Osteoblast (primary cell): Measurements from ENCODE around the gene FRMD4B. TPM values are rescaled to one million over a fixed set of nuclear protein-coding genes. Genes with fewer than 3 reads are reported as not detected.
"Not testable (repeated sequence)": the region's sequence is repeated elsewhere in the genome, so short reads cannot be mapped to it uniquely, and the experiment has no call there.

Experiments
- DNase-seq: peaks from one replicate; pipeline ENCODE4 v3.0.0; 2011; ENCODE audit warnings: low spot score, mixed read lengths; ENCODE audit not compliant: insufficient read length; ENCODE audit errors: missing footprints
- H2AFZ ChIP-seq: 2 replicates; pipeline ENCODE4 v1.6.0; 2011; ENCODE audit warnings: mild to moderate bottlenecking, low read length
- H3K27ac ChIP-seq: 2 replicates; pipeline ENCODE4 v1.5.1; 2011; ENCODE audit warnings: mild to moderate bottlenecking, low read depth, low read length, moderate library complexity
- H3K27me3 ChIP-seq: 2 replicates; pipeline ENCODE4 v1.6.0; 2012; ENCODE audit warnings: mild to moderate bottlenecking, control low read depth, inconsistent platforms, low read length, moderate library complexity; ENCODE audit not compliant: insufficient read depth
- H3K36me3 ChIP-seq: 2 replicates; pipeline ENCODE4 v1.5.1; 2011; ENCODE audit warnings: mild to moderate bottlenecking, low read length, control low read depth, moderate library complexity; ENCODE audit not compliant: insufficient read depth
- H3K4me1 ChIP-seq: 2 replicates; pipeline ENCODE4 v1.5.1; 2011; ENCODE audit warnings: mild to moderate bottlenecking, low read length, control low read depth, moderate library complexity; ENCODE audit not compliant: insufficient read depth
- H3K4me2 ChIP-seq: 2 replicates; pipeline ENCODE4 v1.6.0; 2011; ENCODE audit warnings: mild to moderate bottlenecking, low read length; ENCODE audit not compliant: insufficient read depth
- H3K4me3 ChIP-seq: fragments of 200-600 bp; sonication (generic); 3 replicates; pipeline ENCODE4 v1.5.1; 2012; ENCODE audit warnings: mild to moderate bottlenecking, low read length, inconsistent platforms; ENCODE audit not compliant: insufficient read depth
- H3K79me2 ChIP-seq: 2 replicates; pipeline ENCODE4 v1.6.0; 2012; ENCODE audit warnings: mild to moderate bottlenecking, low read length, control low read depth, inconsistent platforms; ENCODE audit not compliant: insufficient read depth
- H3K9me3 ChIP-seq: 2 replicates; pipeline ENCODE4 v1.5.1; 2011; ENCODE audit warnings: low read depth, low read length, control low read depth
- H4K20me1 ChIP-seq: 2 replicates; pipeline ENCODE4 v1.6.0; 2012; ENCODE audit warnings: mild to moderate bottlenecking, low read length, control low read depth; ENCODE audit not compliant: insufficient read depth
- CTCF ChIP-seq: IDR thresholded peaks from 2 replicates; pipeline ENCODE4 v1.5.1; 2011; ENCODE audit warnings: mild to moderate bottlenecking, low read depth, low read length, moderate library complexity; ENCODE audit errors: extremely low read depth
- total RNA-seq: library from RNA; depleted of rRNA; stranded (reverse); fragments of >200 nt; gene quantifications from 2 replicates; pipeline ENCODE4 v1.2.3, GENCODE V29; 2012

FRMD4B gene
- total RNA-seq, 1 donor = 0.72 TPM

- no peak for TF ChIP-seq CTCF
- H3K4me3 ChIP-seq = no peak overlapping the region
- no peak for DNase-seq
Measured at GRCh38 chr3:69283913-69284611, 101.8 kb downstream of the FRMD4B start.

GRCh38 chr3:69283496-69283895, 102.4 kb downstream of the FRMD4B start:
- no peak overlapping the region for H2AFZ ChIP-seq
- H3K27ac ChIP-seq = no peak overlapping the region
- H3K4me1 ChIP-seq = no peaks in the 10 kb centered on the region
- H3K27me3 ChIP-seq = peaks cover 2% of the 10 kb centered on the region
- no peak for TF ChIP-seq CTCF
- H4K20me1 ChIP-seq = no peaks in the 10 kb centered on the region
- H3K79me2 ChIP-seq = no peaks in the 10 kb centered on the region
- no peaks in the 10 kb centered on the region for H3K36me3 ChIP-seq
- no peak for DNase-seq
- H3K9me3 ChIP-seq = no peaks in the 10 kb centered on the region
- no peak overlapping the region for H3K4me3 ChIP-seq
- no peak overlapping the region for H3K4me2 ChIP-seq

More at GRCh38 chr3:69283913-69284611, 101.8 kb downstream of the FRMD4B start:
- no peaks in the 10 kb centered on the region for H3K79me2 ChIP-seq
- no peak overlapping the region for H3K27ac ChIP-seq
- no peaks in the 10 kb centered on the region for H3K9me3 ChIP-seq
- H2AFZ ChIP-seq = no peak overlapping the region
- H3K4me2 ChIP-seq = no peak overlapping the region
- no peaks in the 10 kb centered on the region for H3K4me1 ChIP-seq
- no peaks in the 10 kb centered on the region for H3K36me3 ChIP-seq
- no peaks in the 10 kb centered on the region for H4K20me1 ChIP-seq
- H3K27me3 ChIP-seq = peaks cover 2% of the 10 kb centered on the region

- no peaks in the 10 kb centered on the region for H3K36me3 ChIP-seq
- no peak overlapping the region for H3K4me2 ChIP-seq
- H3K9me3 ChIP-seq = no peaks in the 10 kb centered on the region
Measured at GRCh38 chr3:69282181-69282580, 103.7 kb downstream of the FRMD4B start.

GRCh38 chr3:69277403-69277802, 108.5 kb downstream of the FRMD4B start:
- H4K20me1 ChIP-seq, DNase-seq, H3K27me3 ChIP-seq, H3K4me3 ChIP-seq, H3K9me3 ChIP-seq, H2AFZ ChIP-seq, H3K79me2 ChIP-seq, H3K36me3 ChIP-seq, H3K4me1 ChIP-seq, H3K4me2 ChIP-seq, H3K27ac ChIP-seq: not testable (repeated sequence)

More at GRCh38 chr3:69282181-69282580, 103.7 kb downstream of the FRMD4B start:
- Histone ChIP-seq H4K20me1 (no peaks in the 10 kb centered on the region), H3K79me2 (no peaks in the 10 kb centered on the region), H2AFZ (no peak overlapping the region), H3K4me1 (no peaks in the 10 kb centered on the region), H3K27me3 (no peaks in the 10 kb centered on the region), H3K27ac (no peak overlapping the region), H3K4me3 (no peak overlapping the region)
- no peak for TF ChIP-seq CTCF
- no peak for DNase-seq
